Spleen (tissue), 11 donors: Measurements from ENCODE around the gene MS4A14. TPM values are rescaled to one million over a fixed set of nuclear protein-coding genes. Genes with fewer than 3 reads are reported as not detected.
"Not testable (repeated sequence)": the region's sequence is repeated elsewhere in the genome, so short reads cannot be mapped to it uniquely, and the experiment has no call there.

Experiments
- DNase-seq: peaks from one replicate; pipeline ENCODE4 v3.0.0-alpha.2; 2020
- H3K27ac ChIP-seq, 8 donors: fragments of 200-600 bp; sonication (generic) in 7 of 8; 1 replicate in 4 of 8; 2 replicates in 4 of 8; pipeline versions ENCODE4 v1.5.0 to v1.8.0; 2016 to 2021; ENCODE audit warnings: inconsistent platforms in 4 of 8, mild to moderate bottlenecking in 4 of 8, moderate library complexity in 1 of 8
- H3K27me3 ChIP-seq, 7 donors: fragments of 200-600 bp; sonication (generic) in 6 of 7; replicated peaks in 1 of 7; 1 replicate in 4 of 7; 2 replicates in 3 of 7; pipeline versions ENCODE4 v1.5.0 to v1.8.0; 2016 to 2021; ENCODE audit warnings: inconsistent platforms in 3 of 7, mild to moderate bottlenecking in 1 of 7
- H3K36me3 ChIP-seq, 6 donors: fragments of 200-600 bp; sonication (generic) in 5 of 6; 1 replicate in 4 of 6; 2 replicates in 2 of 6; pipeline versions ENCODE4 v1.5.0 to v1.8.0; 2016 to 2021; ENCODE audit warnings: inconsistent platforms in 2 of 6
- H3K4me1 ChIP-seq, 6 donors: fragments of 200-600 bp; sonication (generic) in 5 of 6; 1 replicate in 3 of 6; 2 replicates in 3 of 6; pipeline versions ENCODE4 v1.5.0 to v1.8.0; 2016 to 2021; ENCODE audit warnings: inconsistent platforms in 3 of 6
- H3K4me3 ChIP-seq, 8 donors: fragments of 200-600 bp; sonication (generic) in 7 of 8; 1 replicate in 4 of 8; 2 replicates in 4 of 8; pipeline versions ENCODE4 v1.5.0 to v1.8.0; 2016 to 2021; ENCODE audit warnings: inconsistent platforms in 4 of 8, mild to moderate bottlenecking in 4 of 8, moderate library complexity in 2 of 8
- H3K9me3 ChIP-seq, 8 donors: fragments of 200-600 bp; sonication (generic) in 7 of 8; 1 replicate in 4 of 8; 2 replicates in 4 of 8; pipeline versions ENCODE4 v1.5.0 to v1.8.0; 2016 to 2021; ENCODE audit warnings: inconsistent platforms in 4 of 8
- CTCF ChIP-seq, 11 experiments: fragments of 200-600 bp in 7 of 11; fragments of 450-650 bp in 4 of 11; sonication (generic) in 4 of 11; IDR thresholded peaks in 8 of 11; conservative IDR thresholded peaks in 3 of 11; 1 replicate in 7 of 11; 2 replicates in 4 of 11; pipeline versions ENCODE4 v1.4.0 to v1.8.0; 2016 to 2021; ENCODE audit warnings: antibody characterized with exemption in 11 of 11, inconsistent platforms in 4 of 11, mild to moderate bottlenecking in 1 of 11
- POLR2A ChIP-seq, 3 donors: fragments of 450-650 bp; IDR thresholded peaks; one replicate each; pipeline ENCODE4 v1.5.1; 2017; ENCODE audit warnings: antibody characterized with exemption in 3 of 3, mild to moderate bottlenecking in 1 of 3
- POLR2AphosphoS5 ChIP-seq, 3 donors: sonication (generic); formaldehyde crosslinking; IDR thresholded peaks; one replicate each; pipeline ENCODE4 v1.5.1; 2017; ENCODE audit warnings: antibody characterized with exemption in 3 of 3
- WGBS, 5 donors: extraction: QIAGEN DNeasy Blood & Tissue Kit in 3 of 5; methylation state at CpG; one replicate each; pipeline versions ENCODE4 v1.1.5 to v1.1.7; 2013 to 2018; 5-methylcytosine and 5-hydroxymethylcytosine counted together
- intact Hi-C: fragments of 100-400 bp; cut with DNase I; formaldehyde crosslinking; loops from one replicate; pipeline ENCODE4 v1.15.0; 2023; ENCODE audit warnings: low total_unique reads
- polyA plus RNA-seq, 3 donors: library from polyadenylated mRNA; stranded (reverse); fragments of 200-250 nt; gene quantifications; one replicate each; pipeline ENCODE4 v1.2.1, GENCODE V29; 2013
- total RNA-seq, 7 donors: library from RNA; depleted of rRNA in 3 of 7; stranded (reverse); fragments of >200 nt in 3 of 7; fragmentation: NEBNext Ultra II Directional in 4 of 7; extraction: Animal tissue kit (Norgen Biotek cat#: 25700) in 4 of 7; gene quantifications; one replicate each; pipeline versions ENCODE4 v1.1.0 to v1.2.1, GENCODE V29; 2016 to 2021
- donor health status: healthy with polysubstance abuse.
- donor health status: DM: no; HTN: no; CAD: no; lungs with moderate emphysema.
- donor health status: DM: no; HTN: no; CAD: no.
- donor health status: Bipolar disorder and iron deficiency.
- donor health status: healthy.
- donor health status: DM: no; HTN: no; CAD: no.
- donor health status: DM: yes; HTN: yes; CAD: no.

The MS4A14 gene
- total and polyA plus RNA-seq, 10 donors: 1.0 to 18.0 (median 5.2) TPM

- 30 to 38% (median 32%) methylated on average over 7 of the region's 7 CpGs for WGBS, 5 donors
- intact Hi-C loops: loop anchor here (5.0 to 10.0 kb wide), 2 partner anchors 123 to 251 kb away; no protein-coding TSS in a partner anchor
- Histone ChIP-seq H3K9me3 (peaks cover 0 to 32% (median 18%) of the 10 kb centered on the region in 8 donors), H3K4me3 (peak overlapping the region in 4 of 8 donors; percentile 0 to 60 (median 16)), H3K27ac (peak overlapping the region; percentile 16 to 89 (median 80)), H3K4me1 (peaks cover 0 to 61% (median 26%) of the 10 kb centered on the region in 6 donors), H3K36me3 (no peaks in the 10 kb centered on the region), H3K27me3 (no peaks in the 10 kb centered on the region)
- DNase-seq: no peak
- TF ChIP-seq POLR2AphosphoS5 (IDR thresholded peaks at IDR 0.05): peak in 1 of 3 donors; percentile 44
- TF ChIP-seq POLR2A (IDR thresholded peaks at IDR 0.05): no peak
- peak; percentile 59 to 84 (median 76) for TF ChIP-seq CTCF (IDR thresholded peaks at IDR 0.05 in 8 of 11, conservative IDR thresholded peaks at IDR 0.05 in 3 of 11)
These were observed 32.5 kb upstream of the MS4A14 start for GRCh38 chr11:60363542-60364470.

GRCh38 chr11:60366262-60366904, 29.9 kb upstream of the MS4A14 start:
- not testable (repeated sequence) for H3K4me3 ChIP-seq, DNase-seq, H3K27me3 ChIP-seq, H3K36me3 ChIP-seq
- Histone ChIP-seq H3K27ac (peak overlapping the region in 5 of 8 donors; percentile 26 to 89 (median 79)), H3K9me3 (peaks cover 0 to 10% (median 3%) of the 10 kb centered on the region in 8 donors), H3K4me1 (peaks cover 0 to 71% (median 27%) of the 10 kb centered on the region in 6 donors)
- WGBS, 5 donors: 84 to 96% (median 88%) methylated on average over 15 of the region's 15 CpGs
- intact Hi-C loops: loop anchor here (10.0 kb wide), 1 partner anchor 248 kb away; no protein-coding TSS in a partner anchor

- intact Hi-C loops: loop anchor here (10.0 kb wide), 1 partner anchor 248 kb away; no protein-coding TSS in a partner anchor
- no peak for DNase-seq
- Histone ChIP-seq H3K27ac (peak overlapping the region; percentile 44 to 89 (median 68)), H3K36me3 (no peaks in the 10 kb centered on the region), H3K4me1 (peaks cover 0 to 75% (median 30%) of the 10 kb centered on the region in 6 donors), H3K4me3 (no peak overlapping the region), H3K27me3 (no peaks in the 10 kb centered on the region), H3K9me3 (peaks cover 0 to 7% (median 0%) of the 10 kb centered on the region in 8 donors)
- TF ChIP-seq CTCF (IDR thresholded peaks at IDR 0.05 in 8 of 11, conservative IDR thresholded peaks at IDR 0.05 in 3 of 11) (no peak), POLR2AphosphoS5 (IDR thresholded peaks at IDR 0.05) (no peak), POLR2A (IDR thresholded peaks at IDR 0.05) (no peak)
- 28 to 41% (median 35%) methylated on average over 2 of the region's 2 CpGs for whole genome bisulfite sequencing, 5 donors
These were observed 29.2 kb upstream of the MS4A14 start for GRCh38 chr11:60367009-60367408.

- Histone ChIP-seq H3K27ac (peak overlapping the region in 6 of 8 donors; percentile 44 to 89 (median 74)), H3K4me1 (peaks cover 0 to 72% (median 29%) of the 10 kb centered on the region in 6 donors), H3K27me3 (no peaks in the 10 kb centered on the region), H3K9me3 (peaks cover 0 to 7% (median 0%) of the 10 kb centered on the region in 8 donors), H3K4me3 (no peak overlapping the region), H3K36me3 (no peaks in the 10 kb centered on the region)
- intact Hi-C loops: loop anchor here (10.0 kb wide), 1 partner anchor 247 kb away; no protein-coding TSS in a partner anchor
- TF ChIP-seq POLR2A (IDR thresholded peaks at IDR 0.05): no peak
- TF ChIP-seq CTCF (IDR thresholded peaks at IDR 0.05 in 8 of 11, conservative IDR thresholded peaks at IDR 0.05 in 3 of 11): no peak
- TF ChIP-seq POLR2AphosphoS5 (IDR thresholded peaks at IDR 0.05): no peak
- 90 to 94% (median 93%) methylated on average over 19 of the region's 19 CpGs for WGBS, 5 donors
- no peak for DNase-seq
These were observed 28.4 kb upstream of the MS4A14 start for GRCh38 chr11:60367896-60368295.
